ENCODE results near the gene PIAS1. TPM values are rescaled to one million over a fixed set of nuclear protein-coding genes. Genes with fewer than 3 reads are reported as not detected.
"Not testable (repeated sequence)": the region's sequence is repeated elsewhere in the genome, so short reads cannot be mapped to it uniquely, and the experiment has no call there.

Gene PIAS1
- total RNA-seq, 1 donor from 2014 or later, result 56.3 TPM

DNA sequence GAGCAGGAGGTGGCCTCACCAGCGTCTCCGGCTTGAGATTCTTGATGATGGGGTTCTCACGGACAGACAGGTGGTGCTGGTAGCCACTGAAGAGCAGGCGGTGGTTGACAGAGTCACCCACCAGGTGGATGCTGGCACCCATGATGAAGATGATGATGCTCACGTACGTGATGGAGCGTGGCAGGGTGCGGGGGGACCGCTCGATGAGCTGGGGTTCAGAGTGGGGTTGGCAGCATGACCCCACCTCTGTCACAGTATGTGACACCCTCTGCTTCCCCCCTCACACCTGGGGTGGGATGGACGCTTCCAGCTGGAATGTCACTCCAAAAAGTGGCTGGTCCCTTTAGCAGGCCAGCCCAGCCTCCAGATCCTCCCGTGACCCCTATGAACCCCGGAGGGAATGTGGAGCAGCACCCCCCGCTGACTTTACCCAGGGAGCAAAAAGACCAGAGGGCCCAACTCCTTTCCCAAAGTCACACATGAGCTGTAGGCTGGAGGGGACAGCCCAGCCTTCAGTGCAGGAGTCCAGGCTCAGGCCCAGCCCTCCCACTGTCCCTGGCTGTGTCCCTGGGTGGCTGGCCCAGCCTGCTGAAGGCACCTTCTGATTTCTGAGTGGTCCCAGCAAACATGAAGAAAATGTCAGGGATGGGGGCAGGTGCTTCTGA is 157.7 kb downstream of the PIAS1 start:
- no peak overlapping the region for H3K4me3 Mint-ChIP-seq
- no peaks in the 10 kb centered on the region for H3K27me3 Mint-ChIP-seq
- ATAC-seq (ENCODE audit: low read depth) (no peak), DNase-seq (no peak)
- H3K36me3 Mint-ChIP-seq (ENCODE audit: low read depth), result peaks cover 22% of the 10 kb centered on the region
- ChIA-PET CTCF (interaction anchor here (0.7 kb wide), 1 partner anchor 358 kb away, joined by 4 read pairs; no protein-coding TSS in a partner anchor), POLR2A (interaction anchor here (0.5 kb wide), 1 partner anchor 12 kb away, joined by 12 read pairs; no protein-coding TSS in a partner anchor)
- no peaks in the 10 kb centered on the region for H3K9me3 Mint-ChIP-seq
- peaks cover 31% of the 10 kb centered on the region for H3K4me1 Mint-ChIP-seq
- no peak overlapping the region for H3K27ac Mint-ChIP-seq
- TF ChIP-seq, protein P1, sequence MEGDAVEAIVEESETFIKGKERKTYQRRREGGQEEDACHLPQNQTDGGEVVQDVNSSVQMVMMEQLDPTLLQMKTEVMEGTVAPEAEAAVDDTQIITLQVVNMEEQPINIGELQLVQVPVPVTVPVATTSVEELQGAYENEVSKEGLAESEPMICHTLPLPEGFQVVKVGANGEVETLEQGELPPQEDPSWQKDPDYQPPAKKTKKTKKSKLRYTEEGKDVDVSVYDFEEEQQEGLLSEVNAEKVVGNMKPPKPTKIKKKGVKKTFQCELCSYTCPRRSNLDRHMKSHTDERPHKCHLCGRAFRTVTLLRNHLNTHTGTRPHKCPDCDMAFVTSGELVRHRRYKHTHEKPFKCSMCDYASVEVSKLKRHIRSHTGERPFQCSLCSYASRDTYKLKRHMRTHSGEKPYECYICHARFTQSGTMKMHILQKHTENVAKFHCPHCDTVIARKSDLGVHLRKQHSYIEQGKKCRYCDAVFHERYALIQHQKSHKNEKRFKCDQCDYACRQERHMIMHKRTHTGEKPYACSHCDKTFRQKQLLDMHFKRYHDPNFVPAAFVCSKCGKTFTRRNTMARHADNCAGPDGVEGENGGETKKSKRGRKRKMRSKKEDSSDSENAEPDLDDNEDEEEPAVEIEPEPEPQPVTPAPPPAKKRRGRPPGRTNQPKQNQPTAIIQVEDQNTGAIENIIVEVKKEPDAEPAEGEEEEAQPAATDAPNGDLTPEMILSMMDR (IDR thresholded peaks at IDR 0.05), result no peak
- intact Hi-C loops (cut with micrococcal nuclease), result no loop called here

- Mint-ChIP-seq H3K4me1 (peaks cover 25% of the 10 kb centered on the region), H3K36me3 (ENCODE audit: low read depth) (peaks cover 31% of the 10 kb centered on the region)
- H3K27me3 Mint-ChIP-seq; POLR2A ChIA-PET; DNase-seq; H3K27ac Mint-ChIP-seq; H3K9me3 Mint-ChIP-seq; H3K4me3 Mint-ChIP-seq; intact Hi-C loops (cut with micrococcal nuclease); ATAC-seq (ENCODE audit: low read depth); CTCF ChIA-PET: not testable (repeated sequence)
Observed at GRCh38 chr15:68213491-68213845, 159.4 kb downstream of the PIAS1 start.

GRCh38 chr15:68213991-68214837 is 160.1 kb downstream of the PIAS1 start:
- ChIA-PET POLR2A (interaction anchor here (0.6 kb wide), 1 partner anchor 1655 kb away, joined by 8 read pairs; no protein-coding TSS in a partner anchor), CTCF (no interaction called here)
- intact Hi-C loops (cut with micrococcal nuclease), result no loop called here
- TF ChIP-seq, protein P1 (IDR thresholded peaks at IDR 0.05), result no peak
- Mint-ChIP-seq H3K27me3 (no peaks in the 10 kb centered on the region), H3K36me3 (ENCODE audit: low read depth) (peaks cover 34% of the 10 kb centered on the region), H3K9me3 (no peaks in the 10 kb centered on the region), H3K4me3 (no peak overlapping the region), H3K27ac (no peak overlapping the region), H3K4me1 (peaks cover 17% of the 10 kb centered on the region)
- ATAC-seq (ENCODE audit: low read depth) (no peak), DNase-seq (no peak)

DNA sequence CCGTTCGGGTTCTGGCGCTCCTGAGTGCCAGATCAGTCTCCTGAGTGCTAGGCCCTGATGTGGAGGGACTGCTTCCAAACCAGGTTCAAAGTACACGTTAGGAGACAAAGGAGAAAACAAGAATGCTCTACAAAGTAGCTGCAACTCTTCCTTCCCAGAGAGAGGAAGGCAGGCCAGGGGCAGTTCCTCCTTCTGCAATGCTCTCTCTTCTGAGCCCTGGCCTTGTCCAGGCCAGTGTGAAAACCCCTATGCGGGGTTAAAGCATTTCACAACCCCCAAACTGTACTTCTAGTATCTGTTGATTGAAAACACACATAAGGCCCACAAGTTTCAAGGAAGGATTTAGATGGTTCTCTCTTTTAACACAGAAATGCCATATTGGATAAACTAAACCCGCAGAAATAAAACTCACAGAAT is 160.7 kb downstream of the PIAS1 start:
- Mint-ChIP-seq H3K27me3 (no peaks in the 10 kb centered on the region), H3K9me3 (no peaks in the 10 kb centered on the region), H3K4me1 (peaks cover 11% of the 10 kb centered on the region), H3K4me3 (no peak overlapping the region), H3K36me3 (ENCODE audit: low read depth) (peaks cover 34% of the 10 kb centered on the region), H3K27ac (no peak overlapping the region)
- POLR2A ChIA-PET, result interaction anchor here (0.6 kb wide), 1 partner anchor 1656 kb away, joined by 8 read pairs; no protein-coding TSS in a partner anchor
- intact Hi-C loops (cut with micrococcal nuclease), result no loop called here
- DNase-seq, result no peak
- CTCF ChIA-PET, result no interaction called here
- no peak for ATAC-seq (ENCODE audit: low read depth)
- TF ChIP-seq, protein P1 (IDR thresholded peaks at IDR 0.05), result no peak

GRCh38 chr15:68217341-68217740 is 163.2 kb downstream of the PIAS1 start:
- DNase-seq (no peak), ATAC-seq (ENCODE audit: low read depth) (no peak)
- H3K36me3 Mint-ChIP-seq (ENCODE audit: low read depth), result peaks cover 31% of the 10 kb centered on the region
- H3K27ac Mint-ChIP-seq, result no peak overlapping the region
- H3K4me3 Mint-ChIP-seq, result no peak overlapping the region
- peaks cover 2% of the 10 kb centered on the region for H3K4me1 Mint-ChIP-seq
- intact Hi-C loops (cut with micrococcal nuclease), result no loop called here
- H3K9me3 Mint-ChIP-seq, result no peaks in the 10 kb centered on the region
- ChIA-PET CTCF (no interaction called here), POLR2A (no interaction called here)
- H3K27me3 Mint-ChIP-seq, result no peaks in the 10 kb centered on the region
- TF ChIP-seq, protein P1 (IDR thresholded peaks at IDR 0.05), result no peak

Data from activated B cell treated with CpG ODN at 0.5 μM for 24 hours (primary cell).